T-cell (primary cell): ENCODE data around the gene LYRM4. TPM values are rescaled to one million over a fixed set of nuclear protein-coding genes. Genes with fewer than 3 reads are reported as not detected.

Experiments
- ATAC-seq, 4 experiments: fragments of 200-7000 bp in 3 of 4; fragments of 150-1000 bp in 1 of 4; cut with Tn5 transposase; replicated peaks in 1 of 4; 1 replicate in 3 of 4; 2 replicates in 1 of 4; pipeline ENCODE4 v1.10.0; 2021; ENCODE audit warnings: moderate library complexity in 3 of 4, mild to moderate bottlenecking in 2 of 4, moderate number of reproducible peaks in 1 of 4
- CTCF ChIA-PET, 2 donors: fragments of 300-600 bp; sonication (Branson Sonifier 250); formaldehyde crosslinking; loops; one replicate each; lab custom pipeline; 2022; ENCODE audit warnings: antibody characterized with exemption in 2 of 2; lab: Charles Lee
- POLR2A ChIA-PET, 2 donors: fragments of 300-600 bp; sonication (Branson Sonifier 250); formaldehyde crosslinking; loops; one replicate each; lab custom pipeline; 2022; ENCODE audit warnings: antibody characterized with exemption in 2 of 2; lab: Charles Lee
- DNase-seq, 35 experiments: peaks; one replicate each; pipeline versions ENCODE4 v3.0.0 to v3.0.0-alpha.2; 2013 to 2023
- H3K27ac ChIP-seq: one replicate; pipeline ENCODE4 v1.5.1; 2013; ENCODE audit warnings: low read length
- H3K27me3 ChIP-seq, 2 experiments: replicated peaks in 1 of 2; 1 replicate in 1 of 2; 2 replicates in 1 of 2; pipeline versions ENCODE4 v1.6.1 to v1.7.0; 2013; ENCODE audit warnings: low read length in 1 of 2, mixed read lengths in 1 of 2; ENCODE audit not compliant: control insufficient read depth in 2 of 2, insufficient read depth in 2 of 2; ENCODE audit errors: extremely low read depth in 1 of 2
- H3K36me3 ChIP-seq, 2 donors: 1 replicate in 1 of 2; 2 replicates in 1 of 2; pipeline versions ENCODE4 v1.6.1 to v1.7.0; 2013; ENCODE audit warnings: low read length in 1 of 2; ENCODE audit not compliant: control insufficient read depth in 2 of 2, insufficient read depth in 1 of 2; ENCODE audit errors: extremely low read depth in 1 of 2
- H3K4me1 ChIP-seq, 2 experiments: 1 replicate in 1 of 2; 2 replicates in 1 of 2; pipeline versions ENCODE4 v1.6.1 to v1.7.0; 2013; ENCODE audit warnings: low read length in 2 of 2, mixed read lengths in 1 of 2; ENCODE audit not compliant: insufficient read depth in 2 of 2, control insufficient read depth in 1 of 2; ENCODE audit errors: extremely low read depth in 1 of 2
- H3K4me3 ChIP-seq, 2 donors: 1 replicate in 1 of 2; 2 replicates in 1 of 2; pipeline versions ENCODE4 v1.5.1 to v1.7.0; 2013; ENCODE audit warnings: mild to moderate bottlenecking in 2 of 2, low read length in 1 of 2, moderate library complexity in 1 of 2; ENCODE audit not compliant: control insufficient read depth in 1 of 2; ENCODE audit errors: extremely low read depth in 1 of 2
- H3K9me3 ChIP-seq: 2 replicates; pipeline ENCODE4 v1.7.0; 2013
- H3K27ac Mint-ChIP-seq, 2 donors: one replicate each; pipeline ENCODE4 v1.8.0; 2020 to 2021; ENCODE audit warnings: mild to moderate bottlenecking in 2 of 2, mixed read lengths in 2 of 2
- H3K27me3 Mint-ChIP-seq, 2 donors: one replicate each; pipeline ENCODE4 v1.8.0; 2021 to 2022; ENCODE audit warnings: mixed read lengths in 2 of 2
- H3K36me3 Mint-ChIP-seq: one replicate; pipeline ENCODE4 v1.8.0; 2021; ENCODE audit warnings: mixed read lengths
- H3K4me1 Mint-ChIP-seq, 3 donors: one replicate each; pipeline ENCODE4 v1.8.0; 2020 to 2022; ENCODE audit warnings: mixed read lengths in 3 of 3, mild to moderate bottlenecking in 1 of 3
- H3K4me3 Mint-ChIP-seq, 3 donors: one replicate each; pipeline ENCODE4 v1.8.0; 2020 to 2022; ENCODE audit warnings: mild to moderate bottlenecking in 3 of 3, mixed read lengths in 3 of 3, moderate library complexity in 3 of 3
- H3K9me3 Mint-ChIP-seq, 3 donors: one replicate each; pipeline ENCODE4 v1.8.0; 2020 to 2022; ENCODE audit warnings: mixed read lengths in 3 of 3
- WGBS: methylation state at CpG from one replicate; pipeline ENCODE4 v1.1.5; 2013; ENCODE audit warnings: missing lambda C conversion rate; ENCODE audit not compliant: insufficient coverage; 5-methylcytosine and 5-hydroxymethylcytosine counted together
- total RNA-seq, 35 experiments: library from RNA in 6 of 35; stranded (reverse) in 6 of 35; fragments of 120-200 nt in 1 of 35; gene quantifications; one replicate each; pipeline versions ENCODE4 v1.2.1 to v1.2.4 and lab custom pipeline; 2013 to 2026

The LYRM4 gene
- total RNA-seq, 5 donors from 2014 or later (not counting 1 experiment from before 2014, with no cell fraction given), result 17.7 to 25.6 (median 20.4) TPM

DNA sequence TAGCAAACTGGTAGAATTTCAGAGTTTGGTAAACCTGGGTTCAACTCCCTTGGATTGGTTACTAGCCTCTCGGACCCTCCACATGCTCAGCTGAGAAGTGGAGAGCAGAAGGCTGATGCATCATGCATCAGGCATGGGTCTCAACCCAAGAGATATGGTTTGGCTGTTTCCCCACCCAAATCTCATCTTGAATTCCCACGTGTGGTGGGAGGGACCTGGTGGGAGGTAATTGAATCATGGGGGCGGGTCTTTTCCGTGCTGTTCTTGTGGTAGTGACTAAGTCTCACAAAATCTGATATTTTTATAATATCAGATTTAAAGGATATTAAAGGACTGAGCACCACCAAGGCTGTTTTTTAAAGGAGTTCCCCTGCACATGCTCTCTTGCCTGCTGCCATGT lies 100.5 kb downstream of the LYRM4 start:
- Mint-ChIP-seq H3K4me3 (no peak overlapping the region), H3K27ac (no peak overlapping the region), H3K27me3 (no peaks in the 10 kb centered on the region), H3K36me3 (no peaks in the 10 kb centered on the region), H3K9me3 (no peaks in the 10 kb centered on the region), H3K4me1 (peaks cover 0 to 4% (median 0%) of the 10 kb centered on the region in 3 donors)
- DNase-seq (no peak), ATAC-seq (no peak)
- ChIA-PET POLR2A (no interaction called here), CTCF (no interaction called here)
- Histone ChIP-seq H3K9me3 (no peaks in the 10 kb centered on the region), H3K27me3 (no peaks in the 10 kb centered on the region), H3K4me3 (no peak overlapping the region), H3K36me3 (no peaks in the 10 kb centered on the region), H3K4me1 (no peaks in the 10 kb centered on the region), H3K27ac (no peak overlapping the region)
- WGBS, result 100% methylated on average over 1 of the region's 4 CpGs

DNA sequence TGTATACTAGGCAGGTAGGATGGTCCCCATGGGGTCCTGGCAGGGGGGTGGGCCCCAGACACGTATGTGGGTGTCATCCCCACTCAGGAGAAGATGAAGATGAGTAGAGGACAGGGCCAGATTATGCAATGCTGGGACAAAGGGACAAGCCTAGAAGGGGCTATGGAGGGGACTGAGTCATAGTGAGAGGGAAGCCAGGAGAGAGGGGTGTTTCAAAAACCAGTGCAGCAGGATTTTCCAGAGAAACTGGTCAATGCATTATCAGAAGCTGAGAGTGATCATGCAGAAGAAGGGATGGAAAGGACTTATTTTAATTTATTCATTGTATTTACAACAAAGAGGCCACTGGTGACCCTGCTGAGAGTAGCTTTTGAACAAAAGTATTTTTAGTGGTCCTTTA lies 101.6 kb downstream of the LYRM4 start:
- no peak overlapping the region for H3K27ac Mint-ChIP-seq
- no peaks in the 10 kb centered on the region for H3K36me3 Mint-ChIP-seq
- no peaks in the 10 kb centered on the region for H3K9me3 ChIP-seq
- H3K36me3 ChIP-seq, result no peaks in the 10 kb centered on the region
- no peak overlapping the region for H3K4me3 ChIP-seq
- DNase-seq (no peak), ATAC-seq (no peak)
- 78% methylated on average over 1 of the region's 1 CpG for WGBS
- H3K4me1 Mint-ChIP-seq, result peaks cover 0 to 4% (median 0%) of the 10 kb centered on the region in 3 donors
- ChIA-PET CTCF (no interaction called here), POLR2A (no interaction called here)
- no peaks in the 10 kb centered on the region for H3K27me3 ChIP-seq
- no peaks in the 10 kb centered on the region for H3K27me3 Mint-ChIP-seq
- no peak overlapping the region for H3K27ac ChIP-seq
- H3K4me1 ChIP-seq, result no peaks in the 10 kb centered on the region
- H3K4me3 Mint-ChIP-seq, result no peak overlapping the region
- no peaks in the 10 kb centered on the region for H3K9me3 Mint-ChIP-seq

DNA sequence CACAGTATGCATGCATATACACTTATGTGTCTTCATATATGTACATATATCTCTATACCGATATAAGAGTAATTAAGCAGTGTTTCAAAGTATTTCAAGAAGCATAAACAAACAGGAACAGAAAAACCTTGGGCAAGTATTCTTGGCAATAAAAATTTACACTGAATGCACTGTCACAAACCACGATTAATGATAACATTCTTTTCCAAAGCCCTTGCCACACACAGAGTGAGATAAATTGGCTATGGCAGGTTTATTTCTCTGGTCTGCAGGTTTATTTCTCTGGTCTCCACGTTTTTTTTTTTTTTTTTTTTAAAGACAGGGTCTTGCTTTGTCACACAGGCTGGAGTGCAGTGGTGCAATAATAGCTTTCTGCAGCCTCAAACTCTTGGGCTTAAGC lies 102.6 kb downstream of the LYRM4 start:
- CTCF ChIA-PET, result interaction anchor here in 1 of 2 donors (0.7 to 1.0 kb wide), 2 partner anchors 26 to 148 kb away, joined by 3 to 7 read pairs; no protein-coding TSS in a partner anchor
- DNase-seq, result no peak
- H3K27me3 ChIP-seq, result no peaks in the 10 kb centered on the region
- Mint-ChIP-seq H3K4me1 (peaks cover 0 to 4% (median 0%) of the 10 kb centered on the region in 3 donors), H3K4me3 (no peak overlapping the region), H3K27ac (no peak overlapping the region), H3K9me3 (no peaks in the 10 kb centered on the region), H3K36me3 (no peaks in the 10 kb centered on the region), H3K27me3 (no peaks in the 10 kb centered on the region)
- no peaks in the 10 kb centered on the region for H3K9me3 ChIP-seq
- H3K36me3 ChIP-seq, result no peaks in the 10 kb centered on the region
- no peak overlapping the region for H3K27ac ChIP-seq
- no peak overlapping the region for H3K4me3 ChIP-seq
- WGBS, result 17% methylated on average over 1 of the region's 3 CpGs
- H3K4me1 ChIP-seq, result no peaks in the 10 kb centered on the region
- POLR2A ChIA-PET, result no interaction called here
- ATAC-seq, result no peak

DNA sequence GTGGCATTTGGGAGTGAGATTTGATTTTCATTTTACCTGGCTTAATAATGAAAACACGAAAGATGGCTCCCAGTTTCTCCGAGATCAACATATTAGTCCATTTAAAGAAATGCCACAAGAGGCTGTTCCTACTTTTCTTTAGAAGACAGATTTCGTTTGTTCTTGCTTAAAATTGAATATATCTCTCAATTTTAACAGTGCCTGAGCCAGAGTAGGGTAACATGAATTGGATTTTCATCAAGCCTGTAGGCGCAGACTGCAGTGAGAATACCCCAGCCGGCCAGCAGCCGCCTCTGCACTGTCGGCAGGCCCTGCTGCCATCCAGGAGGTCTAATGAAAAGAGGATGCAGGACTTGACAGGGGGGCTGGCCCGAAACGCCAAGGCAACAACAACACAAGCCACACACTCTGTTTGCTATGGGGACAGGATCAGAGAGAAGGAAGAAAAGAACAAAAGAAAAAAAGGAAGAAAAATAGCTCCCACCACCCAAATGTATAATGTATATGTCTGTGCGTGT lies 103.1 kb downstream of the LYRM4 start:
- no peaks in the 10 kb centered on the region for H3K27me3 Mint-ChIP-seq
- H3K27ac Mint-ChIP-seq, result no peak overlapping the region
- H3K4me1 ChIP-seq, result no peaks in the 10 kb centered on the region
- H3K27me3 ChIP-seq, result no peaks in the 10 kb centered on the region
- CTCF ChIA-PET, result interaction anchor here in 1 of 2 donors (1.0 kb wide), 1 partner anchor 149 kb away, joined by 3 read pairs; no protein-coding TSS in a partner anchor
- ATAC-seq (no peak), DNase-seq (no peak)
- peaks cover 0 to 4% (median 0%) of the 10 kb centered on the region in 3 donors for H3K4me1 Mint-ChIP-seq
- no peaks in the 10 kb centered on the region for H3K9me3 ChIP-seq
- POLR2A ChIA-PET, result no interaction called here
- H3K36me3 Mint-ChIP-seq, result no peaks in the 10 kb centered on the region
- no peaks in the 10 kb centered on the region for H3K36me3 ChIP-seq
- 83% methylated on average over 1 of the region's 10 CpGs for WGBS
- H3K27ac ChIP-seq, result no peak overlapping the region
- no peaks in the 10 kb centered on the region for H3K9me3 Mint-ChIP-seq
- no peak overlapping the region for H3K4me3 Mint-ChIP-seq
- no peak overlapping the region for H3K4me3 ChIP-seq

DNA sequence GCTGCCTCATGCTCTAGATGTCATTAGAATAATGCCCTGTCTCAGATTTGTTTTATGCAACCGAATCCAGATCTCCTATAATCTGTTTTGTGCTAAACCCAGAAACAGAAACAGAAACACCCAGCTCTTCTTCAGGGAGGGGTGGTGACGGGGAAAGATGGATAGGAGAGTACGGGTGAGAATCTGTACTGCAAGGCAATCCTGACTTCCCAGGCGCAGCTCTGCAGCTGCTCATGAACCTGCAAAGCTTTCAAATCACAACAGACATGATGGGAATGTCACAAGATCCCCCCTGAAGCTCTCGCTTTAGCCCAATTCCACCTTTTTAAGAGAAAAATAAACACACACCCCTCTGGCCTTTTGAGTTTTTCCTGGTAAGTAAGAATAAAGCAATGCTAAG lies 104.1 kb downstream of the LYRM4 start:
- Histone ChIP-seq H3K4me3 (no peak overlapping the region), H3K36me3 (no peaks in the 10 kb centered on the region), H3K9me3 (no peaks in the 10 kb centered on the region), H3K4me1 (no peaks in the 10 kb centered on the region), H3K27ac (no peak overlapping the region), H3K27me3 (no peaks in the 10 kb centered on the region)
- H3K36me3 Mint-ChIP-seq, result no peaks in the 10 kb centered on the region
- ChIA-PET POLR2A (no interaction called here), CTCF (no interaction called here)
- no peak overlapping the region for H3K4me3 Mint-ChIP-seq
- no peak for DNase-seq
- 100% methylated on average over 2 of the region's 5 CpGs for WGBS
- H3K4me1 Mint-ChIP-seq, result peaks cover 0 to 4% (median 0%) of the 10 kb centered on the region in 3 donors
- no peaks in the 10 kb centered on the region for H3K27me3 Mint-ChIP-seq
- no peak for ATAC-seq
- H3K9me3 Mint-ChIP-seq, result no peaks in the 10 kb centered on the region
- no peak overlapping the region for H3K27ac Mint-ChIP-seq

DNA sequence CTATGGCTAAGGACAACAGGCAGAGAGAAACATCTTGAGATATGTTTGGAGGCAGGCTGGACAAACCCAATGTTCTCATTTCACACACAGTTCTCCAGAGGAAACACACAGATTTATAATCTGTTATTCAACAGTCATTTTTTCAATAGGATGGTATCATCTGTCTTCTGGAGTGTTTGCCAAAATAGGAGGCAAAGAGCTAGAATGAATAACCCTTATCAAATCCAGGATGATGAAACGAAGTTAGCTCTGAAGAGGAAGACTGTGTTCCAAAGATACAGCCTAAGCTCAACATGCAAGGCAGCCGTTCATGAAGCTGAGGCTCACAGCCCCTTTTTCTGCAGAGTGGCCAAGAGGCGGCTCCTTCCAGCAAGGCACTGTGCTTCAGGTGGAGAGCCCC lies 104.8 kb downstream of the LYRM4 start:
- H3K4me3 ChIP-seq, result no peak overlapping the region
- Mint-ChIP-seq H3K4me1 (peaks cover 0 to 6% (median 0%) of the 10 kb centered on the region in 3 donors), H3K9me3 (no peaks in the 10 kb centered on the region), H3K4me3 (no peak overlapping the region), H3K36me3 (no peaks in the 10 kb centered on the region), H3K27ac (no peak overlapping the region), H3K27me3 (no peaks in the 10 kb centered on the region)
- POLR2A ChIA-PET, result no interaction called here
- no peaks in the 10 kb centered on the region for H3K27me3 ChIP-seq
- no peaks in the 10 kb centered on the region for H3K9me3 ChIP-seq
- CTCF ChIA-PET, result no interaction called here
- WGBS, result 80% methylated on average over 2 of the region's 3 CpGs
- no peaks in the 10 kb centered on the region for H3K4me1 ChIP-seq
- ATAC-seq, result no peak
- H3K36me3 ChIP-seq, result no peaks in the 10 kb centered on the region
- H3K27ac ChIP-seq, result no peak overlapping the region
- DNase-seq, result no peak
